NCI-H1092 treated with DMSO at 0.1 percent for 48 hours (cell line): ENCODE data around the gene SLC66A1.
A peak's percentile ranks its signal among the peaks of the same experiment; 100 is the strongest.

ENCODE experiments used
- DNase-seq: peaks from one replicate; lab custom pipeline; 2025; lab: John Stamatoyannopoulos, UW

SLC66A1 gene

GRCh38 chr1:19305880-19306279, 6.2 kb upstream of the SLC66A1 start:
- DNase-seq, result no peak

GRCh38 chr1:19306941-19307340, 5.2 kb upstream of the SLC66A1 start:
- DNase-seq, result no peak

- DNase-seq, result no peak
Observed at GRCh38 chr1:19307794-19308508, 4.2 kb upstream of the SLC66A1 start.

- DNase-seq, result no peak
Observed at GRCh38 chr1:19308509-19308907, 3.6 kb upstream of the SLC66A1 start.

GRCh38 chr1:19309123-19309813, 2.9 kb upstream of the SLC66A1 start:
- no peak for DNase-seq

- no peak for DNase-seq
Observed at GRCh38 chr1:19310061-19310460, 2.1 kb upstream of the SLC66A1 start.

- peak; percentile 52 for DNase-seq
Observed at GRCh38 chr1:19310720-19311502, 1.2 kb upstream of the SLC66A1 start.

GRCh38 chr1:19311503-19311930, 609 bp upstream of the SLC66A1 start:
- DNase-seq, result peak; percentile 60

- no peak for DNase-seq
Observed at GRCh38 chr1:19312782-19313635, 883 bp downstream of the SLC66A1 start.

- no peak for DNase-seq
Observed at GRCh38 chr1:19313636-19313959, 1.5 kb downstream of the SLC66A1 start.

- DNase-seq, result no peak
Observed at GRCh38 chr1:19313961-19314882, 2.1 kb downstream of the SLC66A1 start.

GRCh38 chr1:19315378-19316198, 3.5 kb downstream of the SLC66A1 start:
- DNase-seq, result no peak

- no peak for DNase-seq
Observed at GRCh38 chr1:19317126-19317910, 5.2 kb downstream of the SLC66A1 start.

- no peak for DNase-seq
Observed at GRCh38 chr1:19319196-19319595, 7.1 kb downstream of the SLC66A1 start.

- DNase-seq, result no peak
Observed at GRCh38 chr1:19321071-19321470, 8.9 kb downstream of the SLC66A1 start.

- DNase-seq, result no peak
Observed at GRCh38 chr1:19322481-19322880, 10.4 kb downstream of the SLC66A1 start.

GRCh38 chr1:19323987-19324664, 12.0 kb downstream of the SLC66A1 start:
- no peak for DNase-seq

- no peak for DNase-seq
Observed at GRCh38 chr1:19324665-19324990, 12.5 kb downstream of the SLC66A1 start.
